ENCODE results near the gene LRRC72. TPM values are rescaled to one million over a fixed set of nuclear protein-coding genes. Genes with fewer than 3 reads are reported as not detected.
"Not testable (repeated sequence)": the region's sequence is repeated elsewhere in the genome, so short reads cannot be mapped to it uniquely, and the experiment has no call there.

LRRC72 gene
- total and polyA plus RNA-seq, 2 experiments from 2014 or later: not detected

GRCh38 chr7:16594676-16595075 lies 68.1 kb downstream of the LRRC72 start:
- Histone ChIP-seq H4K20me1 (replicated peaks; ENCODE audit: insufficient read depth) (no peaks in the 10 kb centered on the region; the same call in 1 of the 2 replicates), H3F3A (replicated peaks; ENCODE audit: low read depth) (no peaks in the 10 kb centered on the region), H3K79me2 (replicated peaks; ENCODE audit: insufficient read depth) (no peaks in the 10 kb centered on the region), H3K9me2 (ENCODE audit: insufficient read depth) (peaks cover 10% of the 10 kb centered on the region; the same call in 1 of the 2 replicates), H3K4me3 (no peak overlapping the region), H3K27ac (ENCODE audit: low read depth) (no peak overlapping the region), H3K27me3 (ENCODE audit: insufficient read depth) (no peaks in the 10 kb centered on the region), H3K4me1 (ENCODE audit: insufficient read depth) (peaks cover 4% of the 10 kb centered on the region; the same call in 1 of the 2 replicates), H3K36me3 (ENCODE audit: insufficient read depth) (no peaks in the 10 kb centered on the region), H2AFZ (no peak overlapping the region), H3K4me2 (no peak overlapping the region)
- TF ChIP-seq NANOG (IDR thresholded peaks at IDR 0.05; ENCODE audit: borderline replicate concordance) (no peak), CREB1 (CRISPR knock-in tag; IDR thresholded peaks at IDR 0.05; ENCODE audit: low read depth) (no peak), JUNB (IDR thresholded peaks at IDR 0.05; ENCODE audit: unreplicated experiment) (no peak), EZH2phosphoT487 (IDR thresholded peaks at IDR 0.05; ENCODE audit: unreplicated experiment) (no peak), ZNF114 (CRISPR knock-in tag; IDR thresholded peaks at IDR 0.05) (no peak), POLR2AphosphoS5 (IDR thresholded peaks at IDR 0.05; ENCODE audit: low read depth) (no peak), REST (IDR thresholded peaks at IDR 0.05; ENCODE audit: unreplicated experiment) (no peak), ZNF331 (CRISPR knock-in tag; IDR thresholded peaks at IDR 0.05; ENCODE audit: low read depth) (no peak), STAT1 (IDR thresholded peaks at IDR 0.05; ENCODE audit: unreplicated experiment) (no peak)
- TF ChIP-seq, protein P1, sequence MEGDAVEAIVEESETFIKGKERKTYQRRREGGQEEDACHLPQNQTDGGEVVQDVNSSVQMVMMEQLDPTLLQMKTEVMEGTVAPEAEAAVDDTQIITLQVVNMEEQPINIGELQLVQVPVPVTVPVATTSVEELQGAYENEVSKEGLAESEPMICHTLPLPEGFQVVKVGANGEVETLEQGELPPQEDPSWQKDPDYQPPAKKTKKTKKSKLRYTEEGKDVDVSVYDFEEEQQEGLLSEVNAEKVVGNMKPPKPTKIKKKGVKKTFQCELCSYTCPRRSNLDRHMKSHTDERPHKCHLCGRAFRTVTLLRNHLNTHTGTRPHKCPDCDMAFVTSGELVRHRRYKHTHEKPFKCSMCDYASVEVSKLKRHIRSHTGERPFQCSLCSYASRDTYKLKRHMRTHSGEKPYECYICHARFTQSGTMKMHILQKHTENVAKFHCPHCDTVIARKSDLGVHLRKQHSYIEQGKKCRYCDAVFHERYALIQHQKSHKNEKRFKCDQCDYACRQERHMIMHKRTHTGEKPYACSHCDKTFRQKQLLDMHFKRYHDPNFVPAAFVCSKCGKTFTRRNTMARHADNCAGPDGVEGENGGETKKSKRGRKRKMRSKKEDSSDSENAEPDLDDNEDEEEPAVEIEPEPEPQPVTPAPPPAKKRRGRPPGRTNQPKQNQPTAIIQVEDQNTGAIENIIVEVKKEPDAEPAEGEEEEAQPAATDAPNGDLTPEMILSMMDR (conservative IDR thresholded peaks at IDR 0.05; ENCODE audit: low read depth in 2 of 2): no peak
- peaks cover 14% of the 10 kb centered on the region for H3K4me1 Mint-ChIP-seq
- no peak for ATAC-seq
- no peak overlapping the region for H3K4me3 Mint-ChIP-seq
- no peak overlapping the region for H3K27ac Mint-ChIP-seq
- no peaks in the 10 kb centered on the region for H3K36me3 Mint-ChIP-seq (ENCODE audit: low read depth)
- H3K9me3 Mint-ChIP-seq: no peaks in the 10 kb centered on the region
- peaks cover 6% of the 10 kb centered on the region for H3K27me3 Mint-ChIP-seq (ENCODE audit: insufficient read depth, low read depth, poor library complexity)
- DNase-seq (ENCODE audit: low spot score): no peak

DNA sequence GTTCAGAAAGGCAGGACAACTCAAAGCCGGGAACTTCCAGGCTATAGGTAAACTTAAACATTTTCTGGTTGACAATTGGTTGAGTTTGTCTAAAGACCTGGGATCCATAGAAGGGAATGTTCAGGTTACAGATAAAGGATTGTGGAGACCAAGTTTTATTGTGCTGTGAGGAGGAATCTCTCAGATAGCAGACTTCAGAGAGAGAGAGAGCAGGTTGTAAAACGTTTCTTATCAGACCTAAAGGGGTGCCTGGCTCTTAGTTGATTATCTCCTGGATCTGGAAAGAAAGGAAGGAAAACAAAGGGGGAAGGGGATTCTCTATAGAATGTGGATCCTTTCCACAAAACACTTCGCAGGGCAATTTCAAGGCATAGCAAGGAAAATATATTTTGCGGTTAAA lies 69.0 kb downstream of the LRRC72 start:
- H4K20me1 ChIP-seq (replicated peaks; ENCODE audit: insufficient read depth); H3K4me2 ChIP-seq; H3K27ac Mint-ChIP-seq; H3K27ac ChIP-seq (ENCODE audit: low read depth); DNase-seq (ENCODE audit: low spot score); H3K4me3 ChIP-seq; H3K27me3 ChIP-seq (ENCODE audit: insufficient read depth); H3F3A ChIP-seq (replicated peaks; ENCODE audit: low read depth); H3K79me2 ChIP-seq (replicated peaks; ENCODE audit: insufficient read depth); H3K36me3 Mint-ChIP-seq (ENCODE audit: low read depth); ATAC-seq; H3K4me1 ChIP-seq (ENCODE audit: insufficient read depth); H3K27me3 Mint-ChIP-seq (ENCODE audit: insufficient read depth, low read depth, poor library complexity); H3K4me3 Mint-ChIP-seq; H3K9me3 Mint-ChIP-seq; H3K36me3 ChIP-seq (ENCODE audit: insufficient read depth); H2AFZ ChIP-seq: not testable (repeated sequence)
- H3K4me1 Mint-ChIP-seq: peaks cover 16% of the 10 kb centered on the region
- H3K9me2 ChIP-seq (ENCODE audit: insufficient read depth): peaks cover 10% of the 10 kb centered on the region; the same call in 1 of the 2 replicates
